Midbrain (tissue), 1 donor: ENCODE results near the gene GNAL.
A peak's percentile ranks its signal among the peaks of the same experiment; 100 is the strongest.
"Not testable (repeated sequence)": the region's sequence is repeated elsewhere in the genome, so short reads cannot be mapped to it uniquely, and the experiment has no call there.

Experiments used
- DNase-seq: peaks from one replicate; lab custom pipeline; 2025; lab: John Stamatoyannopoulos, UW

Gene GNAL

DNA sequence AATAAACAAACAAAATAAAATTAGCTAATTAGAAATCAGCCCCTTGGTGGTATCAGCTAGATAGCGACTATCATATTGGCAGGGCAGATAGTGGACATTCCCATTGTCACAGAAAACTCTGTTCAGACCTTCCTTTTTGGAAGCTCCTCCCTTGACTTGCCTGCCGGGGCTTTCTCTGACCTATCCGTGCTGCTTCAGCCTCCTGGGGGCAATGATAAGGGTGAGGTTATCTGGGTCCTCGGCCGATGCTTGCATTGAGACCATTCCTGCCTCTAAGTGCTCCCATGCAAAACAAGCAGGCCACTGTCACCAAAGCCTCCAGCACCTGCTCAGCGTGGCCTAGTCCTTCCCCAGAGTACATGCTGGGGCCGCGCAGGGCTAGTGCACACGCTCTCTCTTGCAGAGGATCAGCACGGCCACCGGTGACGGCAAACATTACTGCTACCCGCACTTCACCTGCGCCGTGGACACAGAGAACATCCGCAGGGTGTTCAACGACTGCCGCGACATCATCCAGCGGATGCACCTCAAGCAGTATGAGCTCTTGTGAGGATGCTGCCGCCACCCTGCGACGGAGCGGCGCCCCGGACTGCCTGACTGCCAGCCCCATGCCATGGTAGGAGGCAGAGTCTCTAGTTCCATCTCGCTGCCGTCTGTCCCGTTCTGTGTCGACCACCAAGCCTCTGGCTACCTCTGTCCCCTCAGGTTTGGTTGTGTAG, 191.7 kb downstream of the GNAL start:
- DNase-seq = no peak

DNA sequence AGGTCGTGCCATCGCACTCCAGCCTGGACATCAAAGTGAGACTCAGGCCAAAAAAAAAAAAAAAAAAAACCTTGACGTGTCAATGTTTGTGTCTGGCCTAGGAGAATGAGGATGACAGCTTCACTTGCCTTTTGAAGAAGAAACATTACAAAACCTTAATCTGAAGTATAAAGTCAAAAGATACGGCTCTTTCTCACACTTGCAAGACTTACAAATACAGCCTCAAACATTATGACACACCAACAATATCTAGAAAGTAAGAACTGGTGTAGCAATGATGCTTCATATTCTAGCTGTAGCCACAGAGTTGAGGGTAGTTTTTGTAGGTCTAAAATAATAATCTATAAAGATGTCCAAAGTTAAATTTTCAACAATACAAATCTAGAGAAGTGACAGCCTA, 193.6 kb downstream of the GNAL start:
- DNase-seq = no peak

DNA sequence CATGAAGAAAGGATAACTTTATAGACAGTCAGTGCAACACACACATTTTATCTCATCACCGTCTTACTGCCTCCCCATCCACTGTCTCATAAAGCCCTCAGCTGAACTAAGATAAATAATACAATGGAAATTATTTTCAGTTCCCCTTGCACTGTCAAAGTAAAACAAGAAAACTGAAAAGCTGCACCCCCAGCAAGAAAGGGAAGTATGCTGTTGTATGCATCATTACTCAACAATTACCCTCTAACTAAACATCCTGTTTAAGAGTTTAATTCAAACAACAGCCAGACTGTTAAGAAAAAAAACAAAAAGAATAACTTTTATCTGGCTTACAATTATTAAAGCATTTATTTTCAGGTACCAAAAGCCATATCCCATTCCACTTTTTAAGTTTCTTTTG, 194.1 kb downstream of the GNAL start:
- no peak for DNase-seq

DNA sequence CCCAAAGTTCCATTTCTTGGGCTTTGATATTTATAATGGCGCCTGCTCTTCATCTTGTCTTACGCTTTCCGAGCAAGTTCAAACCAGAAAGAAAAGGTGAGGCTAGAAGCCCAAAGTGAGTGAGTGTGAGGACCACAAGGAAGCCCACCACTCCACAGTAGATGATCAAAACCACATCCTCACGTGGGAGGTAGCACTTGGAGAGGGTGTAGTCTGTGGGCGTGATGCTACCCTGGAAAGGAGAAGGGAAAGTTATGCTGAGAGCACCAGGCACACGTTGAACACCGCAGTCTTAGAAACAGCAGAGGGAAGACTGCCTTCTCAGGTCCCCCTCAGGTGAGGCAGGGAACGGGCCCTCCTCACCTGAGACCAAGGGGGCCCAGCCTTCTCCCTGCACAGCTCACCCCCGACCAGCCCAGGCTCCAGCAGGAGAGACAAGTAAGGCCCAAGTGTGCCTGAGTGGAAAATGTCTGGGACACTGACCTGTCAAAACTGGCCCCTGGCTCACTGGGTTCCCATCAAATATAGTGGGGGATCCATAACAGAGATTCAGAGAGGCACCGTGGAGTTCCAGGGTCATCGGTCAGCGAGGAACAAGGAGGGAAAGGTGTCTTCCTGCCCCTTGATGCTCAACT, 195.4 kb downstream of the GNAL start:
- DNase-seq = no peak

DNA sequence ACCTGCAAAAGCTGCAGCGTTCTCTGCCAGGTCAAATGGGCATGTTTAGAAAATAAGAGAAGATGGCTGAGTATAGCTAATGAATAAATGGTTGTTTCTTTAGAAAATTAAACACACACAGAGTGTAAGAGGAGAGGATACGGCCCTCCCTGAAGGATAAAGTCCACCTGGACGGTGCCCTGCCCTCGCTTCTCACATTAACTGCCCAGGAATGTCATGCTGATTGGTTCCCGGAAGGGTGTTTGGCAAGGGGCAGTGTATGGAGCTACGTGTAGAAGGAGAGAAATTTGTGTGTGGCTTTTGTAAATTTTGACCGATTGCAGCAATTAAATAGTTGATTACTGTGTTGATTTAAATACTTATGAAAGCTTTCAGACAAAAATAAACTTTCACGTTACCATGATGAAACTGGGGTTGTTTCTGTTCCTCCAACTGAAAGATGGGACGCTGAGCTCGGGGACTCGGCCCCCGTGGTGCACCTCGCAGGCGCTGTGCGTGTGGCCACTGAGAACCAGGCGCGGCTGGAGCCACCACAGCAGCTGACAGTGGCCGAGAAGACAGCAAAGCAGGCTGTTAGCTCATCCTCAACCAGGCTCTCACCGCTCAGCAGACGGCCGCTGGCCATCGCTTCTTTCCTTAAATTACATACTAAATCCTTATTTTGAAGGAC, 196.3 kb downstream of the GNAL start:
- DNase-seq = no peak

DNA sequence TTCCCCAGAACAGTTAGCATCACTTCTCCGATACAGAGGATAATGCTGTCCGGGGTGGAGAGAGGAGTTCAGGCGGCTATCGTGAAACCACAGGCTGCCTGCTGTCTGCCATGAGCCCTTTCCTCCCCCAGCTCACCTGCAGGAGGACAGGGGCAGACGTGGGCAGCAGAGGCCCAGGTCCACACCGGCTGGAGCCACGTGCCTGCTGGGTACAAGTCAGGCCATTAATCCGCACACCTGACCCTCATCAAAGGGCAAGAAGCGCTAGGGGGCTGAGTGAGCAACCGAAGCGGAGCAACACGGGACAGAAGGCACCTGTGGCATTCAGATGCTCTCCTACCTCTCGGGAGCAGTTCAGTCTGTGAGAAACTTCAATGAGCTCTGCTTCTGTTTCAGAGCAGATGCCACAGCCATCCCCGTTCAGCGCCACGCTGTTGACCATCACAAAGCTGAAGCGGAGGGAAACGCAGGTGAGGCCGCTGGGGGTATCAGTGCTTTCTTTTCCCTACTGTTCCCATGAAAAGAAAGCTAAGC, 197.6 kb downstream of the GNAL start:
- DNase-seq = no peak

DNA sequence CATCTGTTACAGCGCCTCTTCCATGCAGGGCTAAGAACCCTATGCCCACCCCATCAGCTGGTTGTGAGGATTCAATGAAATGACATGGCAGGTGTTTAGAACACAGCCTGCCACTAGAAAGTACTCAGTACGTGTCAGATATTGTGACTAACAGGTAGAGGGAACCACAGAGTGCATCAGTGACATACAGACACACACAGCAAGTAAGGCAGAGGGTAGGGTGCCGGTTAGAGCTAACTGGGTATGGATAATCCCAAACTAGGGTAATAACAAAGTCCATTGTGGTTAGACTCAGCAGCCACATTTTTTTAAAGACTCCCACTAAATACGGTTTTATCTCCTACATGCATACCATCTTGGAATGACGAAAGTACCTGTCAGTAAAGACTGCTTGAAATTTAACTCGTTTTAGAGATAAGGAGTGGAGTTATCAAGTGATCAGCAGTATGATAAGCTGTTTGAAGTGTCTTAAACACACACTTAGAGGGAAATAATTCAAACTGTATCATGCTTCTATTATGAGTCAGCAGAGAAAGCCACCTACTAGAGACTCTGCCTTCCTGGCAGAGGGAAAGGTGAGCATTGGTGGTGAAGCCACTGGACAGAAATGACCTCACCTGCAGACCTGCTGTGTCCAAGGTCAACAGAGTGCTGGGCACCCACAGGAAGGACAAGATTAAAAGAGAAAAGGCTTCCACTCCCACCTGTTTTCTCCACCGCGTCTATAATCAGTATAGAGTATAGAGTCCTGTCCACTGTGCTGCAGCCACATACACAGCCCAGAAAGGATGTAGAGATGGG, 198.5 kb downstream of the GNAL start:
- DNase-seq = no peak

DNA sequence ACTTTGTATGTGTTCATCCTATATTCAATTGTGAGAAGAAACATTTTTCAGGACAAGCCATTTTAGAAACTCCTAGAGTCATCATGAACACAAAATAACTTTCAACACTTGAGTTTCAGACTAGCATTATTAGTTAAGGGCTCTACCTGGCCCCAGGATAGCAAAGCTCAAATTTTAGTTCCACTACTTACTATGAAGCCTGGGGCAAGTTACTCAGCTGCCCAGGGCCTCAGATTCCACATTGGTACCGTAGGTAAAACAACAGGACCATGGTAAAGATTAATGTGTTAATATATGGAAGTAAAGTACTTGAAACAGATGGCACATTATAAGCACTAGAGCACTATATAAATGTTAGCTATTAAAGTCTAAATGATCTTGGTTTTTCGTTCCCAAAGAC, 199.7 kb downstream of the GNAL start:
- no peak for DNase-seq

DNA sequence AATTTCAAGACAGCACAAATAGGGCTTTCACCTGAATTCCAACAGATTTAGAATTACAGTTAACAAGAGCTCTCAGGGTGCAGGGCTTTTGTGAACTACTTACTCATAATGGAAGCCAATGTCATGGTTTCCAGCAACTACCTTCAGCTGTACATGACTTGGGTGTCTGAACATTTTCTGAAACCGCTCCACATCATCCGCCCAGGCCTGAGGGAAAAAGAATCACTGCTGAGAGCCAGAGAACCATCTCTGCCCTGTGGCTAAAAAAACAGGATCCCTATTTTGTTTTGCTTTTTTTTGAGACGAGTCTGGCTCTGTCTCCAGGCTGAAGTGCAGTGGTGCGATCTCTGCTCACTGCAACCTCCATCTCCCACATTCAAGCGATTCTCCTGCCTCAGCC, 200.2 kb downstream of the GNAL start:
- no peak for DNase-seq

DNA sequence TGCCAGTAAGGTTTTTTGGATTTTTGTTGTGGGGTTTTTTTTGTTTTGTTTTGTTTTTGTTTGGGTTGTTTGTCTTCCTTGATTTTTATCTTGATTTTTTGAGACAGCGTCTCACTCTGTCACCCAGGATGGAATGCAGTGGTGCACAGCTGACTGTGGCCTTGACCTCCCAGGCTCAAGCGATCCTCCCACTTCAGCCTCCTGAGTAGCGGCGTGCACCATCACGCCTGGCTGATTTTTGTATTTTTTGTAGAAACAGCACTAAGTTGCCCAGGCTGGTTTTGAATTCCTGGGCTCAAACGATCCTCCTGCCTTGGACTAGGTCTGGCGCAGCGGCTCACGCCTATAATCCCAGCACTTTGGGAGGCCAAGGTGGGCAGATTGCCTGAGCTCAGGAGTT, 202.7 kb downstream of the GNAL start:
- DNase-seq = no peak

DNA sequence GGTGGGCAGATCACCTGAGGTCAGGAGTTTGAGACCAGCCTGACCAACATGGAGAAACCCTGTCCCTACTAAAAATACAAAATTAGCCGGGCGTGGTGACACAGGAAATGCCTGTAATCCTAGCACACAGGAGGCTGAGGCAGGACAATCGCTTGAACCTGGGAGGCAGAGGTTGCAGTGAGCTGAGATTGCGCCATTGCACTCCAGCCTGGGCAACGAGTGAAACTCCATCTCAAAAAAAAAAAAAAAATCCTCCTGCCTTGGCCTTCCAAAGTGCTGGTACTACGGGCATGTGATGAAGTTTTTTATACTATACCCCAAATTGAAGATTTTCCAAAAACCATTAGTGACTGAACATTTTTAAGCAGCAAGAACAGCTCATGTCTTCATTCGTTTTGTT, 203.4 kb downstream of the GNAL start:
- not testable (repeated sequence) for DNase-seq

DNA sequence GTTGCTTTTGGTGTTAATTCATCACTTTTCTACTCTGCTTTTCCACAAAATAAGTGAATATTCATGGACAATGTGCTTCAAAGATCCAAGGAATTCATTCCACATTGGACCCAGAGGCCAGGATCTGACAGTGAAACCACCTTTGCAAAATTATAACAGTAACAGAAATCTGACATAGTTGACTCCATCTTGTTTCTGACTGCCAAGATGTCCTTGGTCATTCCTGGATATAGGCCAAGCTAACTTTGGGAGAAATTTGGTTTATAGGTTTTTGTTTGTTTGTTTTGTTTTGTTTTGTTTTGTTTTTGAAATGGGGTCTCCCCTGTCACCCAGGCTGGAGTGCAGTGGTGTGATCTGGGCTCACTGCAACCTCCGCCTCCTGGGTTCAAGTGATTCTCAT, 208.7 kb downstream of the GNAL start:
- no peak for DNase-seq

DNA sequence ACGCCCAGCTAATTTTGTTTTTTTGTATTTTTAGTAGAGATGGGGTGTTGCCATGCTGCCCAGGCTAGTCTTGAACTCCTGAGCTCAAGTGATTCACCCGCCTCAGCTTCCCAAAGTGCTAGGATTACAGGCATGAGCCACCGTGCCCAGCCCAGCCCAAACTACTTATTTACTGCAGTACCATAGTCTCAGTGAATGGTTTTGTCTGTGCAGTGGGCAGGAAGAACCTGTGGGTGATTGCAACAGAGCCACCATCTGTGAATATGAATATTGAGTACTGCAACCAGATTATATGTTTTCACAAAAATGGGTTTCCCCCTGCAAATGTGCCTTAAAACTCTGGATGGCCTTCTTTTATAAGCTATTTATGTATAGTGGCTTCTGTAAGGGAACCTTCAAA, 210.0 kb downstream of the GNAL start:
- no peak for DNase-seq

DNA sequence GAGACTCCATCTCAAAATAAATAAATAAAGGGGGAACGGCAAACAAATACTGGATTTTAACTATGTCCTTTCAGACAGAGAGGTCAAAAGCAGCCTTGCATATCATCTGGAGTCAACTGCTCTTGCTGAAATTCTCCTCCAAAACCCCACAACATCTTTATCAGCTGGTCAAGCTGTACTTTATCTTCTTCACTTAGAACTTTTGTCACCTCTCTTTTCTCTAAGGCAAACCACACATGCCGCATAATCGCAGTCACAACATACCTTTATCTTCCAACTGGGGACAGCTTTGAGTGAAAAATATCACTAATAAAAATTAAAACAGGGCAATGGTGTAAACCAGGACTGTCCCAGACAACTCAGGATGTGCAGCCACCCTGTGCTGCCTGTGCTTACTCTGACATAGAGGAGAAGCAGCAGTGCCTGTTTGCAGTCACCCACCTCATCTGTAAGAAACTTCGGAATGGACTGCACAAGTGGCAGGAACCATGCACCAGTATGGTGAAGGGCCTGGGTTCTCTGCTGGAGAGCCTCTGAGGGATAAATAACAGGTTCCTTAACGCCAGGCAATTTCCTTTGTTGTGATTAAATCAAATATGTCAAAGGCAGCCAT, 212.9 kb downstream of the GNAL start:
- no peak for DNase-seq

DNA sequence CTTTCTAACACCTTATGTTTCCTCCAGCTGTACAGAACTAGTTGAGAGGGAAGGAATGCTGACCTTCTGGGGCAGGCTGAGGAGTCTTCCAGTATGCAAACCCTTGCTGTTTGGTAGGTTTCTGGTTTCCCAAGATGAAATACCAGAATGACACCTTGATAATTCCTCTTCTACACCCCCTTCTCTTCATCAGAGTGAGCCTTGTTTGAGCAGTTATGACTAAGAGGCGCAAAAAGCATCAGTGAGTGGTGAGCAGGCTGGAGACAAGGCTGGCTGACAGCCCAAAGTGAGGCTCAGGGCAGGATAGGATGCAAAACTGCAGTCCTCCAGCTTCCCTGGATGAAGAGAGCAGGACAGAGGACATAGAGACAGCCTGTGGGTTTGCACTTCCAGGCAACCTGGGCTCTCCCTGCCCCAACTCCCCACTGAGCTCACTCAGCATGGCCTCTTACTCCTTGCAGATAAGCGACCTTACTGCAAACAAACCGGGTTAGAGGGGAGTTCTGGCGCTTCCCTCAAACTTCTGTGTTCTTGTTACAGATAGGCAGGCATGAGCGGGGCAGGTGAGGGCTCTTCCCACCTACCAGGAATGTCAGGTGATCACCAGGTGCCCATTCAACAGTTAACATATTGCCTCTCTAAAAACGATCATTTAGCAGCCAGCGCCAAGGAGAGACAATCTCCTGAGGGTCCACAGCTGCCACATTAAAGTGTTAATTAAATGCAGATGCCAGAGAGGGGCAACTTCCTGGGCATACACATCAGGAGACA, 213.6 kb downstream of the GNAL start:
- no peak for DNase-seq

DNA sequence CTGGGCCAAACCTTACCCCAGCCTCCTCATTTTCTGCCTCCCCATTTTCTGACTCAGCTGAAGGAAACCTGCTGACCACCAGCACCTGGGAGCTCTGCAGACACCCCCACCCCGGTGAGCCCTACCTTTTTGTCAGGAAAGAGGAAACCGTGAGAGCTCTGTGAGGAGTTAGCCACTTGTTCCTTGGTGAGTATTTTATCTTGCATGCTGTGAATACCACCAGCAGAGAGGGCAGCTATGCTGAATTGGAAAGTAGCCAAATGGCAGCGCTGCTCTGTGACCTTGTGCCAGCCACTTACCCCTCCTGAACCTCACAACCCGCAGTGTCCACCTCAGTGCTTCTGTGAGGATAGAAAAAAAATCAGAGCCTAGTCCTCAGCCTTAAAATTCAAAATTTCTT, 216.5 kb downstream of the GNAL start:
- no peak for DNase-seq

DNA sequence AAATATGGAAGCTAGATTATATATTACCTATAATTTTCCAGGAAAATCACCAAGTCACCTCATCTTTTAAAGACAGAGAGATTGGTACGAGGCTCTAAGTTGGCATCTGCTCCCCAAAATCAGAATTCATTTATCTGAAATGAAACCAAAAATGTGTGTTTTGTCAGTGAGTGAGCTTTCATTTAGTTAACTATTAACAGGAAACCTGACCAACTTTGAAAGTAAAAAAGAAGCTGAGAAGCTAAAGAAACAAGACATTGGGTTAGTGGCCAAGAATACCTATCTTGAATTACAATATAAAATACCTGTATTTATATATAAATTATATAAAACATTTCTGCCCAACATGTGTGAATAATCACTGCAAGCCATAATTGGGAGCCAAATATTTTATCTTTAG, 217.1 kb downstream of the GNAL start:
- DNase-seq = no peak

DNA sequence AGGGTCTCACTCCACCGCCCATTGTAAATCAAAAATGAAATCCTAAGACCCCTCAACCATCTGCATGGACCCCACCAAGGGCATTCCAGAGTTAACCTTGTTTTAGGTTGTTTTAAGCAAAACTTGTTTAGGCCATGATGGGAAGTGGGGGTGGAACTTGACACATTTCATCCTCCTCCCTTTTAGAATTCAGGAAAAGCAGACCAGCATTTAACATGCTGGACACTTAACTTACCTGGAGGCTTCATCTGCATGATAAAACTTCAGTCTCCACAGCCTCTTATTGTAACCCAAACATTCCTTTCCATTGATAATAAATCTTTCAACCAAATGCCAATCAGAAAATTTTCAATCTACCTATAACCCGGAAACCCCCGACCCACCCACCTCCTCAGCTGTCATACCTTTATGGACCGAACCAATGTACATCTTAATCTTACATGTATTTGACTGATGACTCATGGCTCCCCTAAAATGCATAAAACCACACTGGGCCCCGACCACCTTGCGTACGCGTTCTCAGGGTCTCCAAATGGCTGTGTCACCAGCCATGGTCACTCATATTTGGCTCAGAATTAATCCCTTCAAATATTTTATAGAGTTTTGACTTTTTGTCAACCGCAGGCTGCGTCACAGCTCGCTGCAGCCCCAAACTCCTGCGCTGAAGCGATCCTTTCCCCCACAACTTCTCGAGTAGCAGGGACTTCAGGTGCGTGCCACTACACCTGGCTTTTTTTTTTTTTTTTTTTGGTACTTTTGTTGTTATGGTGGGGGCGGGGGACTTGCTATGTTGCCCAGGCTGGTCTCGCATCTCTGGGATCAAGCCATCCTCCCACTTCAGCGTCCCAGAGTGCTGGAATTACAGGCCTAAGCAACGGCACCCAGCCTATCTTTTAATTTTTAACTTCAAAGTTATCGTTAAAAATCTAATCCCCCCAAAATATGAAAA, 218.1 kb downstream of the GNAL start:
- no peak for DNase-seq

DNA sequence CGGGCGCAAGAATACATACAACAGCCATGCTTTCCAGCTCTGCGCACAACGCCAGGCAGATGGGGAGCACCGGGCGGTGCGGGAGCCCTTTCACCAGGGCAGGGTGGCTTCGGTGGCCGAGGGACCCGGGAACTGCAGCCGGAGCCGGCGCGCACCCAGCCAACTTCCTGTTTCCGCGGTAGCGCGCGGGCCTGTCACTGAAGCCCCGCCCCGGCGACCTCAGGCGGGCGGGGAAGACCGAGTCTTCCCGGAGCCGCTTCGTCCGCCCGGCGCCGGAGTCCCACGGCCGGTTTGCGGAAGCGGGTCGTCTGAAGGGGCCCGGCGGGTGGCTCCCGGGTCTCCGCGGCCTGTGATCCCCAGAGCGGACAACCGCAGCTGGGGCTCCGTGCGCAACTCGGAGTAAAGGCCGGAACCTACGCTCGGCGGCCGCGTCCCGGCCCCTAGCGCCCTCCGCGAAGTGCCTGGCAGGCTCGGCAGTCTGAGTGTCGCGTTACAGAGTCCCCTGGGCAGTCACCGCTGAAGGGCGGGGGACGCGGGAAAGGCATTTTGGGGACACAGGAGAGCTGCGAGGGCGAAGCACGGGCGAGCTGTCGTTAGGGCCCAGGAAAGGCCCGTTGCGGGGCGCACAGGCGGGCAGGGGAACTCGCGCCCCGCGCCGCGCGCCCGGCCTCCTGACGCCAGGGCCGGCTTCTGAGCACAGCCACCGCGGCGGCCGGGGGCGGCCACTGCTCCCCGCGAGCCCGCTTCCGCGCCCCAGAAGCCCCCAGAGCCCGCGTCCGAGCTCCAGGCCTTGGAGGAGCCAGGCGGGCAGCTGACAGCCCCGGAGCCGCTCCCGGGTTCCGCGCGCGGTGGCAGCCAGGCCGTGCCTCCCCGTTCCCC, 219.4 kb downstream of the GNAL start, which contains the start of gene MPPE1:
TSS of gene MPPE1 (minus strand) at position 136 of the 879 bp plus-strand sequence. CDS start 11,053 bp downstream, outside the sequence.
- peak; percentile 89 for DNase-seq
